Testis (tissue), 3 donors: Measurements from ENCODE around the gene SLC30A9. TPM values are rescaled to one million over a fixed set of nuclear protein-coding genes. Genes with fewer than 3 reads are reported as not detected.

Experiments used
- DNase-seq: peaks from one replicate; pipeline ENCODE4 v3.0.0-alpha.2; 2019
- H3K27ac ChIP-seq, 2 donors: fragments of 200-600 bp; sonication (generic); one replicate each; pipeline ENCODE4 v1.5.1; 2019
- H3K27me3 ChIP-seq: fragments of 200-600 bp; sonication (generic); one replicate; pipeline ENCODE4 v1.5.1; 2019
- H3K36me3 ChIP-seq: fragments of 200-600 bp; sonication (generic); one replicate; pipeline ENCODE4 v1.5.1; 2017; ENCODE audit warnings: low read depth; ENCODE audit errors: missing control alignments
- H3K4me1 ChIP-seq: fragments of 200-600 bp; sonication (generic); one replicate; pipeline ENCODE4 v1.5.1; 2019
- H3K4me3 ChIP-seq, 2 donors: fragments of 200-600 bp; sonication (generic); one replicate each; pipeline ENCODE4 v1.5.1; 2017 to 2019
- H3K9me3 ChIP-seq: fragments of 200-600 bp; sonication (generic); one replicate; pipeline ENCODE4 v1.5.1; 2017
- CTCF ChIP-seq, 3 experiments: fragments of 450-650 bp in 2 of 3; fragments of 200-600 bp in 1 of 3; sonication (generic) in 1 of 3; IDR thresholded peaks; one replicate each; pipeline ENCODE4 v1.5.1; 2016 to 2019; ENCODE audit warnings: antibody characterized with exemption in 3 of 3, mild to moderate bottlenecking in 2 of 3, moderate library complexity in 1 of 3
- POLR2A ChIP-seq: fragments of 450-650 bp; IDR thresholded peaks from one replicate; pipeline ENCODE4 v1.6.1; 2017; ENCODE audit warnings: antibody characterized with exemption, mild to moderate bottlenecking, moderate library complexity
- WGBS, 2 donors: methylation state at CpG; one replicate each; pipeline ENCODE4 v1.1.5; 2018; 5-methylcytosine and 5-hydroxymethylcytosine counted together
- intact Hi-C: fragments of 100-400 bp; cut with DNase I; formaldehyde crosslinking; loops from one replicate; pipeline ENCODE4 v1.15.1; 2023; ENCODE audit warnings: low total_unique reads
- polyA plus RNA-seq: library from polyadenylated mRNA; stranded (reverse); fragments of 350-450 nt; fragmentation: Illumina TruSeq; extraction: RNeasy Lipid Tissue Mini Kit (QIAGEN cat#74804); gene quantifications from one replicate; pipeline ENCODE4 v1.2.3, GENCODE V29; 2014; ENCODE audit warnings: low read depth, low replicate concordance; ENCODE audit not compliant: insufficient read depth
- total RNA-seq, 2 donors: library from RNA; depleted of rRNA; stranded (reverse); fragments of >200 nt; gene quantifications; one replicate each; pipeline ENCODE4 v1.2.3, GENCODE V29; 2016

SLC30A9 gene
- total and polyA plus RNA-seq, 3 donors from 2014 or later, result 29.7 to 54.3 (median 52.0) TPM

- no peak overlapping the region for H3K4me3 ChIP-seq
- DNase-seq, result no peak
- no peak for TF ChIP-seq POLR2A
- TF ChIP-seq CTCF (IDR thresholded peaks at IDR 0.05), result no peak
- no peaks in the 10 kb centered on the region for H3K36me3 ChIP-seq
- H3K4me1 ChIP-seq, result no peaks in the 10 kb centered on the region
- H3K27me3 ChIP-seq, result no peaks in the 10 kb centered on the region
- intact Hi-C loops, result no loop called here
- no peak overlapping the region for H3K27ac ChIP-seq
- no peaks in the 10 kb centered on the region for H3K9me3 ChIP-seq
Measured at GRCh38 chr4:41969671-41970070, 20.7 kb upstream of the SLC30A9 start.

DNA sequence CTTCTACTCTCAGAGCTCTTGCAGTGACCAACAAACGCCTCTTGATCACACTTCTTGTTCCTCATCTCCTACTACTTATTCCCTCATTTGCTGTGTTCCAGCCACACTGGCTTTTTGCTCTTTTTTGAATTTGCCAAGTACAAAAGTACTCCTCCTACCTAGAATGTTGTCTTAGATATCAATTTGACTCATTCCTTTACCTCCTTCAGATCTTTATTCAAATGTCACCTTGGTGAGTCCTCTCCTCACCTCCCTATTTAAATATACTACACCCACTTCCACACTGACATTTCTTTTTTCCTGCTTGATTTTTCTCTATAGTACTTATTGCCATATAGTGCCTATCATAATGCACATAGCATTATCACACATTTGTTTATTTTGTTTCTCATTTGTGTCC, 15.0 kb upstream of the SLC30A9 start:
- TF ChIP-seq POLR2A (no peak), CTCF (IDR thresholded peaks at IDR 0.05) (no peak)

DNA sequence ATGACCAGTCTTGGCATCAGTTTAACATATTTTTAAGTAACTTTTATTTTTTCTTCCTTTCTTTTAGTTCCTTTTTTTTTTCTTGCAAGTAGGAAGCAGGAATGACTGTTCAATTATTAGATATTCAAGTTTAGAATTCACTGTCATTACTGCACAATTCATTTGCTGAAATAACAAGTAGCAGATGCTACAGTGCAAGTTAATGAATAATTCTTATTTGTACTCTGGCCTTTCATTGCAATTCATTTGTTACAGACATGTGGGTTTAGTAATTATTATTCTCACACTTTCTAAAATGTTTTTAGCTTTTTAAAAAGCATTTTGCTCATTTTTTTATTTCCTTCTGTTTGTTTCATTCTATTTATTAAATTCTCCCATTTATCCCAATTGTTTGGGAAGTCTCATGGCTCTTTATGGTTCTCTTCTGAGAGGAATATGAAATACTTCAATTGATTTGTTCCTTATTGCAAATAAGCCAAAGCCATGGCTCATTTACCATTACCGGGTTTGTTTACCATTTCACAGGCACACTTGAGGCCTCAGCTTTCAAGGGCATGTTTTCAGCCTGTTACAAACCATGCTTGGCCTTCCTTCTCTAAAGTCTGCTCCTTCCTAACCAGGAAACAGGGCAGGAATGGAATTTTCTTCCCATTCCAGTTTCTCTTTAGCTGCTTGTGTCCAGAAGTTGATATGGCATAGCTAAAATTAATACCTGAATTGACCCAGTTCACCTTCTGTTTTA, 13.4 kb upstream of the SLC30A9 start:
- DNase-seq, result no peak
- Histone ChIP-seq H3K9me3 (no peaks in the 10 kb centered on the region), H3K27me3 (no peaks in the 10 kb centered on the region), H3K4me1 (no peaks in the 10 kb centered on the region), H3K36me3 (no peaks in the 10 kb centered on the region), H3K4me3 (no peak overlapping the region), H3K27ac (no peak overlapping the region)
- 79 to 89% methylated on average over 1 of the region's 1 CpG for WGBS, 2 donors
- intact Hi-C loops, result no loop called here
- TF ChIP-seq POLR2A (no peak), CTCF (IDR thresholded peaks at IDR 0.05) (no peak)

More for the DNA sequence above, 15.0 kb upstream of the SLC30A9 start:
- WGBS, 2 donors, result 81 to 91% methylated on average over 1 of the region's 1 CpG
- intact Hi-C loops, result no loop called here
- no peak for DNase-seq
- Histone ChIP-seq H3K4me1 (no peaks in the 10 kb centered on the region), H3K27me3 (no peaks in the 10 kb centered on the region), H3K4me3 (no peak overlapping the region), H3K27ac (no peak overlapping the region), H3K36me3 (no peaks in the 10 kb centered on the region), H3K9me3 (no peaks in the 10 kb centered on the region)

GRCh38 chr4:41977709-41978108, 12.6 kb upstream of the SLC30A9 start:
- no peaks in the 10 kb centered on the region for H3K9me3 ChIP-seq
- no peak overlapping the region for H3K4me3 ChIP-seq
- intact Hi-C loops, result no loop called here
- no peaks in the 10 kb centered on the region for H3K36me3 ChIP-seq
- WGBS, 2 donors, result 54 to 55% methylated on average over 3 of the region's 3 CpGs
- no peaks in the 10 kb centered on the region for H3K4me1 ChIP-seq
- H3K27me3 ChIP-seq, result no peaks in the 10 kb centered on the region
- no peak overlapping the region for H3K27ac ChIP-seq
- TF ChIP-seq POLR2A (no peak), CTCF (IDR thresholded peaks at IDR 0.05) (no peak)
- DNase-seq, result no peak

DNA sequence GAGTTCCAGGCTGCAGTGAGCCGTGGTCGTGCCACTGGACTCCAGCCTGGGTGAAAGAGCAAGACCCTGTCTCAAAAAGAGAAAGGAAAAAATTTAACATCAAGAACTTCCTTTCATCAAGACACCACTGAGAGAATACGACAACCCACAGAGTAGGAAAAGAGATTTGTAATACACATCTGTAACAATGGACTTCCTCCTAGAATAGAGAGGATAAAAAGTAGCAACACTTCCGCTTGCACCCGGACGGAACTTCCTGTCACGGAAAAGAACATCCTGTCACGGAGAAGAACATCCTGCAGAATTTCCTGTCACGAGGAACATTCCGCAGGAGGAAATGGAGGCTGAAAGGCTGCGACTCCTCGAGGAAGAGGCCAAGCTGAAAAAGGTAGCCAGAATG, 8.9 kb upstream of the SLC30A9 start, which contains the start of gene DCAF4L1:
DCAF4L1 (plus strand) TSS at position 301 of the 400 bp plus-strand sequence; CDS start at position 338, 37 bp downstream.
- no peaks in the 10 kb centered on the region for H3K27me3 ChIP-seq
- H3K9me3 ChIP-seq, result no peaks in the 10 kb centered on the region
- TF ChIP-seq POLR2A, result no peak
- TF ChIP-seq CTCF (IDR thresholded peaks at IDR 0.05), result no peak
- H3K36me3 ChIP-seq, result no peaks in the 10 kb centered on the region
- peak within 1 kb of the TSS; percentile 49 to 53 for H3K4me3 ChIP-seq
- H3K27ac ChIP-seq, result peak within 1 kb of the TSS in 1 of 2 donors; percentile 61
- DNase-seq, result peak; percentile 72
- no peaks in the 10 kb centered on the region for H3K4me1 ChIP-seq
- WGBS, 2 donors, result 65 to 68% methylated on average over 12 of the region's 12 CpGs
- intact Hi-C loops, result no loop called here
